ENCODE data around the gene CGB7.
"Not testable (repeated sequence)": the region's sequence is repeated elsewhere in the genome, so short reads cannot be mapped to it uniquely, and the experiment has no call there.

CGB7 gene

DNA sequence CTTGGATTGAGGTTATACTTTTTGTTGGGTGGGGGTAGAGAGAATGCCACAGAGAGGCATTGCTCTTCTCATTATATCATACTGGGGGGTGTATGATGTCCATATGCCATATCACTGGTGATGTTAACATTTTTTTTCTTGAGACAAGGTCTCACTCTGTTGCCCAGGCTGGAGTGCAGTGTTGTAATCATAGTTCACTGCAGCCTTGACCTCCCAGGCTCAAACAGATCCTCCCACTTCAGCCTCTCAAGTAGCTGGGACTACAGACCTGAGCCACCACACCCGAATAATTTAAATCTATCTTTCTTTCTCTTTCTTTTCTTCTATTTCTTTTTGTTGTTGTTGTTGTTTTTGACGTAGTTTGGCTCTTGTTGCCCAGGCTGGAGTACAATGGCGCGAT, 22.8 kb upstream of the CGB7 start:
- no peak for TF ChIP-seq TAF1 (IDR thresholded peaks at IDR 0.05; ENCODE audit: low read depth, low read length)
- no peak for TF ChIP-seq POLR2AphosphoS5 (IDR thresholded peaks at IDR 0.05; ENCODE audit: low read depth, low read length)
- TF ChIP-seq PAX5 (IDR thresholded peaks at IDR 0.05; ENCODE audit: insufficient read depth, low read length, severe bottlenecking): no peak
- no peak for TF ChIP-seq POLR2A (IDR thresholded peaks at IDR 0.05; ENCODE audit: low read depth, low read length)
- TF ChIP-seq POU2F2 (IDR thresholded peaks at IDR 0.05; ENCODE audit: low read depth, low read length): no peak
- TF ChIP-seq SPI1 (IDR thresholded peaks at IDR 0.05; ENCODE audit: low read depth, low read length): no peak
- DNase-seq (ENCODE audit: insufficient read length, low spot score) (no peak), FAIRE-seq (no peak)

- DNase-seq (ENCODE audit: insufficient read length, low spot score): not testable (repeated sequence)
- FAIRE-seq: peak; percentile 9
Measured at GRCh38 chr19:49074869-49075268, 17.3 kb upstream of the CGB7 start.

DNA sequence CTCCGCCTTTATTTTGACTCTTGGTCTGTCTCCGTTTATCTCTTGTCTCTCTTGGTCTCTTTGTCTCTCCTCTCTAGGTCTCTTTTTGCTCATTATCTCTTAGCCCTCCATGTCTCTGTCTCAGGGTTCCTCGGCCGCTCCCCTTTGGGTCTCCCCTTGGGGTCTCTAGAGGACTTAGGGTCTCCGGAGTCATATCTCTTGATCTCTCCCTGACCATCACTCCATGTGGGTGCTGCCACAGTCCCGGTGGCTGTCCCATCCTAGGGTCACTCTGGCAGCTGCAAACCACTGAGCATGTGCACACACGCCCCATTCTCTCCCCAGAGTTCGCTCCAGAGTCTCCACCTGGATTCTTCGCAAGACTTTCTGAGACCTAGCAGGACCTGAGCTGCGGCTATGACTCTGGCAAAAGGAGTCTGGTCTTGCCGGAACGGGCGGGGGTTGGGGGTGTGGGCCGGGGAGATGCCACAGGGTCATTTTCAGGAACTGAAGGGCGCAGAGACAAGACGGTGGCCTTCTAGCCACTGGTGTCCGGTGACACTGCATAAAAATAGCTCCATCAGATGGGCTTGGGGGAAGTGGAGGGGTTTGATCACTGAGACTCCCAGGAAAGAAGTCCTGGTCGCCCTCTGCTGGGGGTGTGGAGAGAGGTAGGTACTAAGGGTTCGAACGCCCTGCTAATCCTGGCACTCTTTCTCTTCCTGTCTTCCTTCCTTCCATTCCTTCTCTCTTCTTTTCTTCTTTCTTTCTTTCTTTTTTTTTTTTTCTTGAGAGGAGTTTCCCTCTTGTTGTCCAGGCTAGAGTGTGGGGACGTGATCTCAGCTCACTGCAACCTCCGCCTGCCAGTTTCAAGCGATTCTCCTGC, 16.2 kb upstream of the CGB7 start:
- no peak for DNase-seq (ENCODE audit: insufficient read length, low spot score)
- TF ChIP-seq POLR2AphosphoS5 (IDR thresholded peaks at IDR 0.05; ENCODE audit: low read depth, low read length) (no peak), POLR2A (IDR thresholded peaks at IDR 0.05; ENCODE audit: low read depth, low read length) (no peak)
- FAIRE-seq: no peak

- FAIRE-seq (no peak), DNase-seq (ENCODE audit: insufficient read length, low spot score) (no peak)
- no peak for TF ChIP-seq POLR2A (IDR thresholded peaks at IDR 0.05; ENCODE audit: low read depth, low read length)
- no peak for TF ChIP-seq POU2F2 (IDR thresholded peaks at IDR 0.05; ENCODE audit: low read depth, low read length)
- no peak for TF ChIP-seq PAX5 (IDR thresholded peaks at IDR 0.05; ENCODE audit: insufficient read depth, low read length, severe bottlenecking)
- no peak for TF ChIP-seq TAF1 (IDR thresholded peaks at IDR 0.05; ENCODE audit: low read depth, low read length)
- no peak for TF ChIP-seq SPI1 (IDR thresholded peaks at IDR 0.05; ENCODE audit: low read depth, low read length)
- no peak for TF ChIP-seq POLR2AphosphoS5 (IDR thresholded peaks at IDR 0.05; ENCODE audit: low read depth, low read length)
Measured at GRCh38 chr19:49071860-49072547, 14.5 kb upstream of the CGB7 start.

- FAIRE-seq: no peak
- DNase-seq (ENCODE audit: insufficient read length, low spot score): no peak
- no peak for TF ChIP-seq SPI1 (IDR thresholded peaks at IDR 0.05; ENCODE audit: low read depth, low read length)
Measured at GRCh38 chr19:49070416-49070815, 12.9 kb upstream of the CGB7 start.

GRCh38 chr19:49069026-49069425, 11.5 kb upstream of the CGB7 start:
- DNase-seq (ENCODE audit: insufficient read length, low spot score) (no peak), FAIRE-seq (no peak)
- TF ChIP-seq POLR2A (IDR thresholded peaks at IDR 0.05; ENCODE audit: low read depth, low read length): no peak
- TF ChIP-seq SPI1 (IDR thresholded peaks at IDR 0.05; ENCODE audit: low read depth, low read length): no peak
- TF ChIP-seq POU2F2 (IDR thresholded peaks at IDR 0.05; ENCODE audit: low read depth, low read length): no peak
- no peak for TF ChIP-seq TAF1 (IDR thresholded peaks at IDR 0.05; ENCODE audit: low read depth, low read length)
- TF ChIP-seq PAX5 (IDR thresholded peaks at IDR 0.05; ENCODE audit: insufficient read depth, low read length, severe bottlenecking): no peak
- no peak for TF ChIP-seq POLR2AphosphoS5 (IDR thresholded peaks at IDR 0.05; ENCODE audit: low read depth, low read length)

DNA sequence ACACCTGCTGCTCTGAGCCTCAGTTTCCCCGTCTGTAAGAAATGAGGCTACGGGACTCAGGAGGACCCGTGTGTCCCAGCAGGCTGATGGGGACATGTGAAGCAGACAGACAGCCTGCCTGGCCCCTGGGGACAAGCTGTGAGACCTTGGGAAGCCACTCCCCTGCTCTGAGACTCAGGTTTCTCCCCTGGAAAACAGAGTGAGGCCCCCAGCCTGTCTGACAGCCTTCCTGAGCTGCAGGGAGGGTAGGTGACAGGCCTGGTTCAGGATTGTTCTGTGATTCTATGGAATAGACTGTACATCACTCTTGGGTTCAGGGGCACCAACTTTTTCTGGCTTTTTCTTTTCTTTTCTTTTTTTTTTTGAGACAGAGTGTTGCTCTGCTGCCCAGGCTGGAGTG, 10.0 kb upstream of the CGB7 start:
- FAIRE-seq (no peak), DNase-seq (ENCODE audit: insufficient read length, low spot score) (no peak)
- TF ChIP-seq TAF1 (IDR thresholded peaks at IDR 0.05; ENCODE audit: low read depth, low read length) (no peak), POU2F2 (IDR thresholded peaks at IDR 0.05; ENCODE audit: low read depth, low read length) (no peak), POLR2A (IDR thresholded peaks at IDR 0.05; ENCODE audit: low read depth, low read length) (no peak), PAX5 (IDR thresholded peaks at IDR 0.05; ENCODE audit: insufficient read depth, low read length, severe bottlenecking) (no peak), SPI1 (IDR thresholded peaks at IDR 0.05; ENCODE audit: low read depth, low read length) (no peak), POLR2AphosphoS5 (IDR thresholded peaks at IDR 0.05; ENCODE audit: low read depth, low read length) (no peak)

DNA sequence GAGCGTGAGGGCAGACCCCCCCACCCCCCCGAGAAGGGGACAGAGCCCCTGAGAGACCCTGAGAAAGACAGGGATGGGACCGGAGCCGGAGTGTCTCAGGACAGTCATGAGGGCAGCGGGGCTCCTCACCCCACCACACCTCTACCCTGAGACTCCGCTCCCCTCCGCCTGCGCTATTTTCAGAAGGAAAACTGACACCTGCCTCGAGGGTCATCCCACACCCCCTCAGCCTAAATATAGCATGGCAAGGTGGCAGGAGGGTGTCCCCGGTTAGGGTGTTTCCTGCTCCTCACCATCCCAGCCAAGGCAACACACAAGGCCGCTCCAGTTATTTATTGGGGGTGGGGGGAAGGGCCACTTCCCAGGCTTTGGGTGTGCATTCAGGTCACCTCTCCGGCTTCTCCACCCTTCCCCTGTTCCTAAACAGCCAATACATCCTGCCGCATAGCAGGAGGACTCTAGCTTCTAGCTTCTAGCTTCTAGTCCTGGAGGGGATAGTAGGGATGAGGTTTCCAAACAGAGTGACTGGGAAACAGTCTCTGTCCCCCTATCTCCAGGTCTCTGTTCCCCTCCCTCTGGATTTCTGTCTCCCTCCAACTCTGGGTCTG, 8.5 kb upstream of the CGB7 start:
- DNase-seq (ENCODE audit: insufficient read length, low spot score) (no peak), FAIRE-seq (no peak)
- TF ChIP-seq POU2F2 (IDR thresholded peaks at IDR 0.05; ENCODE audit: low read depth, low read length) (no peak), PAX5 (IDR thresholded peaks at IDR 0.05; ENCODE audit: insufficient read depth, low read length, severe bottlenecking) (no peak), TAF1 (IDR thresholded peaks at IDR 0.05; ENCODE audit: low read depth, low read length) (no peak), POLR2A (IDR thresholded peaks at IDR 0.05; ENCODE audit: low read depth, low read length) (no peak), SPI1 (IDR thresholded peaks at IDR 0.05; ENCODE audit: low read depth, low read length) (no peak), POLR2AphosphoS5 (IDR thresholded peaks at IDR 0.05; ENCODE audit: low read depth, low read length) (no peak)

DNA sequence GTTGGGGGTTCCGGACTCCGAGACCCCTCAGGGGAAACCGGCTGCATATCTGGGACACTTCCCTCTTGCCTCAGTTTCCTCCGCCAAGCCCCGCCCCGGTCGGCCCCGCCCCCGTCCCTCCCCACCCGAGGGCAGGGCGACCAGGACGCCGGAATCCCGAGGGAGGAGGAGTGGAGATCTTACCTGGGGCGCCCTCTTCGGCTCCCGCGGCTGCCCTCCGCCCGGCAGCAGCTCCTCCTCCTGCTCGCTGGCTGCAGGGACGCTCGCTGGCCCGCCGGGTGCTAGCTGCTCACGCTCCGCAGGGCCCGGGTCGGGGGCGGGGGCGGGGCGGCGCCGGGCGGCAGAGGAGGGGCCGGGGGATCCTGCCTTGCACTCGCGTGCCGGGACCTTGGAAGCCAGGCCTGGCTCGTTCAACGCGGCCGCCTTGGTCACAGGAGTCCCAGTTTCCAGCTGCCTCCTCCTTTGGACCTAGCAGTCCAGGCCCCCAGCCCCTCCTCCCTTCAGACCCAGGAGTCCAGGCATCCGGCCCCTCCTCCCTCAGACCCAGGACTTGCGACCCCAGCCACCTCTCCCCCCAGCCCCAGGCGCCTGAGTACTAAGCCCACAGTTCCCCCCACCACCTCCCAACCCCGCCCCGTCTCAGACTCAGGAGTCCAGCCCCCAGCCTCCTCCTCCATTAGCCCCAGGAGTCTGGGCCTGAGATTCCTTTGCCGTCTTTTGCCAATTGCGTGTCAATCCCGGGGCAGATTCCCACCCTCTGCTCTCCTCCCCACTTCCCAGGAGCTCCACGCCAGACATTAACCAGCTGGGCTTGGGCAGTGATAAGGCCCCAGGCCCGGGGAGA, 7.4 kb upstream of the CGB7 start, which contains the start of gene NTF4:
NTF4 (minus strand) TSS at position 51 of the 844 bp plus-strand sequence. CDS start 2,821 bp downstream, outside the sequence.
- FAIRE-seq (no peak), DNase-seq (ENCODE audit: insufficient read length, low spot score) (no peak)
- TF ChIP-seq PAX5 (IDR thresholded peaks at IDR 0.05; ENCODE audit: insufficient read depth, low read length, severe bottlenecking) (no peak), POU2F2 (IDR thresholded peaks at IDR 0.05; ENCODE audit: low read depth, low read length) (no peak), TAF1 (IDR thresholded peaks at IDR 0.05; ENCODE audit: low read depth, low read length) (no peak), POLR2AphosphoS5 (IDR thresholded peaks at IDR 0.05; ENCODE audit: low read depth, low read length) (no peak), POLR2A (IDR thresholded peaks at IDR 0.05; ENCODE audit: low read depth, low read length) (no peak), SPI1 (IDR thresholded peaks at IDR 0.05; ENCODE audit: low read depth, low read length) (no peak)
